Measurements from ENCODE around the gene NRBF2. TPM values are rescaled to one million over a fixed set of nuclear protein-coding genes. Genes with fewer than 3 reads are reported as not detected.
A peak's percentile ranks its signal among the peaks of the same experiment; 100 is the strongest.

The NRBF2 gene
- total RNA-seq, 4 donors from 2014 or later = 16.8 to 21.6 (median 19.1) TPM

DNA sequence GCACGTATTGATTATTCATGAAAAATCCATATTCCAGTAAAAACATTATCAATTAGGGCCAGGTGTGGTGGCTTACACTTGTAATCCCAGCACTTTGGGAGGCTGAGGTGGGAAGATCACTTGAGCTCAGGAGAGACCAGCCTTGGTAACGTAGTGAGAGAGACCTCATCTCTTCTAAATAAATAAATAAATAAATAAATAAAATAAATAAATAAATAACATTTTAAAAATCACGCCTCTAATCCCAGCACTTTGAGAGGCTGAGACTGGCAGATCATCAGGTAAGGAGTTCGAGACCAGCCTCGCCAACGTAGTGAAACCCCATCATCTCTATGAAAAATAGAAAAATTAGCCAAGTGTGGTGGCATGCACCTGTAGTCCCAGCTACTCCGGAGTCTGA, 32.1 kb downstream of the NRBF2 start:
- TF ChIP-seq, protein P1, sequence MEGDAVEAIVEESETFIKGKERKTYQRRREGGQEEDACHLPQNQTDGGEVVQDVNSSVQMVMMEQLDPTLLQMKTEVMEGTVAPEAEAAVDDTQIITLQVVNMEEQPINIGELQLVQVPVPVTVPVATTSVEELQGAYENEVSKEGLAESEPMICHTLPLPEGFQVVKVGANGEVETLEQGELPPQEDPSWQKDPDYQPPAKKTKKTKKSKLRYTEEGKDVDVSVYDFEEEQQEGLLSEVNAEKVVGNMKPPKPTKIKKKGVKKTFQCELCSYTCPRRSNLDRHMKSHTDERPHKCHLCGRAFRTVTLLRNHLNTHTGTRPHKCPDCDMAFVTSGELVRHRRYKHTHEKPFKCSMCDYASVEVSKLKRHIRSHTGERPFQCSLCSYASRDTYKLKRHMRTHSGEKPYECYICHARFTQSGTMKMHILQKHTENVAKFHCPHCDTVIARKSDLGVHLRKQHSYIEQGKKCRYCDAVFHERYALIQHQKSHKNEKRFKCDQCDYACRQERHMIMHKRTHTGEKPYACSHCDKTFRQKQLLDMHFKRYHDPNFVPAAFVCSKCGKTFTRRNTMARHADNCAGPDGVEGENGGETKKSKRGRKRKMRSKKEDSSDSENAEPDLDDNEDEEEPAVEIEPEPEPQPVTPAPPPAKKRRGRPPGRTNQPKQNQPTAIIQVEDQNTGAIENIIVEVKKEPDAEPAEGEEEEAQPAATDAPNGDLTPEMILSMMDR (IDR thresholded peaks at IDR 0.05) = no peak
- DNase-seq (ENCODE audit: low spot score) (no peak), ATAC-seq (ENCODE audit: low FRiP score) (no peak)

DNA sequence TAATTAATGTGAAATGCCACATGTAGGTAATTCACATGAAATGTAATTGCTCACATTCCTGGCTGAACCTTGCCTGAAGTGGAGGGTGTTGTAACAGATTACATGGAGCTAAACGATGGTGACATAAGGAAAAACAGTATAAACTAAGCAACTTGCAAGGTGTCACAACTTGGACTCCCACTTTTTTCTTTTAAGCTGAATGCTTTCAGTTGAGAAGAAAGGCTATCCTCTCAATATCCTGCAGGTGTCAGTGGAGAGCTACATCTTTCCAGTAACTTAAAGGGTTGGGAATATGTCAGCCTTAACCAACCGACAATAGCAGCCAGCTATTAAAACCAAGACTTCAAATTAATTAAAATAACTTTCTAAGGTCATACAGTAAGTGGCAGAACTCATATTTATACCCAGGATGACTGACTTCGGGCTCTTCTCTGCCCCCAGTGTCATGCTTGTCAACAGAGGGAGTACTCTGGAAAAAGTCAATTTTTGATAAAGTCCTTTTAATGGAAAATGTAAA, 33.7 kb downstream of the NRBF2 start:
- peak; percentile 56 for ATAC-seq (ENCODE audit: low FRiP score)
- no peak for DNase-seq (ENCODE audit: low spot score)

DNA sequence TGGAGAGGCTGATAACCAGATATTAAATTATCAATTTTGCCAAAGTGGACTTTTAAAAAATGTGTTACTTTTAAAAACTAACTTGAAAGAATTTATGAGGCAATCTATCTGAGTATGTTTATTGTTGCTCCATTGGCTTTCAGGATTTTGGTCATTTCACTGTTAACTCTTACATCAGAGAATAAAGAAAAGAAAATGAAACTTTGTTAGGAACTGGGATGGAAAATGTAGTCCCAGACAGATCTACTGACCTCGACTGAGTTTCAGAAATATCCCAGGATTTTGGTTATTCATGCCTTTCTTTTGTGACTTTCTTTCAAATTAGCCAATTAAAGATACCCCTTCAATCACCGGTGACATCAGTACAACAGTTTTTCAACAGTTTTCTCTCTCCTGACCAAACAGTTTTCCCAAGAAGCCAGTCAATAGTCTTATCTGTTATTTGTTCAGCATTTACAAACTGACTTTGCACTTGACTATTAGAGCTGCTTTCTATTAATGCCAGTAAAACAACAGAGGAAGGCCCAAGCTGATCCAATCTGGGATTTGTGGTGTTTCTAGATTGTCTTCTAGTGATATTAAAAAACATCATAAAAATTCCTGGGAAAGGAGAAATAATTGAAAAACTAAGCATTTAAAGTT, 35.8 kb downstream of the NRBF2 start:
- TF ChIP-seq, protein P1 (IDR thresholded peaks at IDR 0.05) = no peak
- DNase-seq (ENCODE audit: low spot score) (no peak), ATAC-seq (ENCODE audit: low FRiP score) (no peak)

More for the DNA sequence above, 33.7 kb downstream of the NRBF2 start:
- TF ChIP-seq, protein P1 (IDR thresholded peaks at IDR 0.05) = peak in 1 of 3 donors; percentile 50

DNA sequence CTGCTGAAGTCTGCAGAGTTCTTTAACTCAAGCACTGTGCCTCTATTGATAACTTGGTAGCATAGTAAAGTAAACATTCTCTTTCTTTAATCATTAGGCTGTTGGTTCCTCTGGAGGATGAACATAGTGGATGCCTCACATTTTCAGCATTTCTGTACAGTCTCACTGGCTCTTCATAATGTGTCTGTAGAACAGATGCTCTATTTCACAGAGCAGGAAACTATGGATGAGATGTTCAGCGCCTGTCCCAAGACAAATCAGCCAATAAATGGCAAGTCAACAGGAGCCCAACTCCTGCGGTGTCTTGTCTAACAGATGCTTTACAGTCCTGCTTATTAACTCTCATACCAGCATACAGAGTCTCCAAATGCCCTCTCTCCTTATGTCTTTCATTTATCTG, 36.5 kb downstream of the NRBF2 start:
- no peak for ATAC-seq (ENCODE audit: low FRiP score)
- DNase-seq (ENCODE audit: low spot score) = no peak
- TF ChIP-seq, protein P1 (IDR thresholded peaks at IDR 0.05) = no peak

DNA sequence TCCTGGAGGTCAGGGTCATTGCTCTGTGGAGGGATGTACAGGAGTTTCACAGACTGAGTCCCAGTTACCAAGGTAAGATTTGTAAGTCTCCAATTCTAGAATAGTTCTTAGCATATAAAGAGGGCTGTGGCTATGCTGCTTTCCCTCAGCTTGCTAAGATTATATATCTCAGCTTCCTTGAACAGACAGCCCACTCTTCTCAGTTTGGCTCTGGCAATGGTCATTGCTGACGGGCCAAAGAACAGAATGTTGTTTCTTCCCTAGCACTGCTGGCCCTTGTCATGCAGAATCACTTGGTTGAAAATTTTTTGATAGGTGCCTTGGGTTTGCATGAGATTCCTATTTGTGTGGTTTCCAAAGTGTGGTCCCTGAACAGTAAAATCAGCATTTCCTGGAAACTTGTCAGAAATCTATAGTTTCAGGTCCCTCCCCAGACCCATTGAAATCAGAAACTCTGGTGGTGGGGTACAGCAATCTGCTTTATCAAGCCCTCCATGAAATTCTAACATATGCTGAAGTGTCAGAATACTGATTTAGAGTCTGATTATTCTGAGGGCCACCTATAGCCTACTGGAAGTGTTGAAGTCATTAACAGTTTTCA, 38.2 kb downstream of the NRBF2 start:
- ATAC-seq (ENCODE audit: low FRiP score) (no peak), DNase-seq (ENCODE audit: low spot score) (no peak)
- TF ChIP-seq, protein P1 (IDR thresholded peaks at IDR 0.05) = no peak

DNA sequence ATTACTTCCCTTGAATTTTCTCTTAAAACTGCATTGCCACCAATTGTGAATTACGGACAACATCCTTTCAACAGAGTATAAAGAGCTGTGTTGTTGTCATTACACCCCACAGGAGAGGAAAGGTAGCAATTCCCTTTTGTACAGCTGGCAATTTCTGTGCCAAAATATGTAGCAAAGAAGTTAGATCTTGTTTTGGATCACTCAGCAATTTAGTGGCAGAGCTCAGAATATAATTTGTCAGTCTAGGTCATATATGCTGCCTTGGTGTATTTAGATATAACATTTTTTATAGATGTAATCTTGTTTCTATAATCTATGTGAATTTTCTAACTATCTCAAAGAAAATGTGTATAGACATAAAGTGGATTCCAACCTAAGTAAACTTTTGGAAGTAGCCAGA, 38.8 kb downstream of the NRBF2 start:
- DNase-seq (ENCODE audit: low spot score) = no peak
- ATAC-seq (ENCODE audit: low FRiP score) = no peak
- TF ChIP-seq, protein P1 (IDR thresholded peaks at IDR 0.05) = no peak
